ENCODE data around the gene HSFY2. TPM values are rescaled to one million over a fixed set of nuclear protein-coding genes. Genes with fewer than 3 reads are reported as not detected.
"Not testable (repeated sequence)": the region's sequence is repeated elsewhere in the genome, so short reads cannot be mapped to it uniquely, and the experiment has no call there.

The HSFY2 gene
- not detected for total RNA-seq
- long read RNA-seq: 0 reads

GRCh38 chrY:18773635-18774034 is at the start of gene HSFY2:
HSFY2 (minus strand) TSS chrY:18773735; CDS start chrY:18773618, 117 bp downstream.
- H3K4me3 ChIP-seq; H3K27ac ChIP-seq; ATAC-seq; intact Hi-C loops (cut with DNase I); H3K36me3 ChIP-seq; H3K4me1 ChIP-seq; H3K27me3 ChIP-seq; H3K9me3 ChIP-seq; DNase-seq: not testable (repeated sequence)

- H3K27me3 ChIP-seq; H3K36me3 ChIP-seq; DNase-seq; H3K4me1 ChIP-seq; H3K4me3 ChIP-seq; intact Hi-C loops (cut with DNase I); ATAC-seq; H3K27ac ChIP-seq; H3K9me3 ChIP-seq: not testable (repeated sequence)
Measured at GRCh38 chrY:18815751-18816150, 42.2 kb upstream of the HSFY2 start.

GRCh38 chrY:18788757-18789406 is 15.3 kb upstream of the HSFY2 start:
- DNase-seq; H3K4me3 ChIP-seq; H3K4me1 ChIP-seq; H3K36me3 ChIP-seq; H3K27ac ChIP-seq; H3K27me3 ChIP-seq; intact Hi-C loops (cut with DNase I); H3K9me3 ChIP-seq; ATAC-seq: not testable (repeated sequence)

GRCh38 chrY:18754077-18754476 is 19.5 kb downstream of the HSFY2 start:
- H3K9me3 ChIP-seq; H3K4me3 ChIP-seq; H3K36me3 ChIP-seq; ATAC-seq; H3K27ac ChIP-seq; H3K27me3 ChIP-seq; H3K4me1 ChIP-seq; intact Hi-C loops (cut with DNase I); DNase-seq: not testable (repeated sequence)

GRCh38 chrY:18753133-18753815 is 20.3 kb downstream of the HSFY2 start:
- DNase-seq; H3K4me1 ChIP-seq; intact Hi-C loops (cut with DNase I); H3K4me3 ChIP-seq; ATAC-seq; H3K27me3 ChIP-seq; H3K9me3 ChIP-seq; H3K36me3 ChIP-seq; H3K27ac ChIP-seq: not testable (repeated sequence)

GRCh38 chrY:18723714-18724113 is 49.8 kb downstream of the HSFY2 start:
- peak; percentile 73 for ATAC-seq
- intact Hi-C loops (cut with DNase I): not testable (repeated sequence)

More at GRCh38 chrY:18723714-18724113, 49.8 kb downstream of the HSFY2 start:
- H3K4me3 ChIP-seq, H3K9me3 ChIP-seq, H3K4me1 ChIP-seq, DNase-seq, H3K36me3 ChIP-seq, H3K27me3 ChIP-seq, H3K27ac ChIP-seq: not testable (repeated sequence)

Other genes with a start within 250 kb of the HSFY2 start
- gene HSFY1, start 227.0 kb downstream of the HSFY2 start, total RNA-seq: not detected